RWPE1 (cell line): Measurements from ENCODE around the gene SMTN.
A peak's percentile ranks its signal among the peaks of the same experiment; 100 is the strongest.

ENCODE experiments used
- CTCF ChIA-PET: fragments of 350-600 bp; sonication (Branson Sonifier 250); formaldehyde crosslinking; extraction: SDS; loops from one replicate; lab custom pipeline; 2021; lab: Yijun Ruan, JAX
- POLR2A ChIA-PET: fragments of 400-600 bp; formaldehyde crosslinking; extraction: SDS; loops from one replicate; lab custom pipeline; 2020; ENCODE audit warnings: antibody characterized with exemption; ENCODE audit not compliant: low non-redundant PET; lab: Yijun Ruan, JAX
- DNase-seq: peaks from one replicate; pipeline ENCODE4 v3.0.0; 2012; ENCODE audit warnings: low spot score
- H3K27ac ChIP-seq: fragments of 450-650 bp; 2 replicates; pipeline ENCODE4 v1.5.1; 2017
- TF ChIP-seq, protein P1 (sequence below): fragments of 450-650 bp; conservative IDR thresholded peaks from 2 replicates; pipeline ENCODE4 v1.5.1; 2017; ENCODE audit warnings: low read depth, mild to moderate bottlenecking

Gene SMTN

DNA sequence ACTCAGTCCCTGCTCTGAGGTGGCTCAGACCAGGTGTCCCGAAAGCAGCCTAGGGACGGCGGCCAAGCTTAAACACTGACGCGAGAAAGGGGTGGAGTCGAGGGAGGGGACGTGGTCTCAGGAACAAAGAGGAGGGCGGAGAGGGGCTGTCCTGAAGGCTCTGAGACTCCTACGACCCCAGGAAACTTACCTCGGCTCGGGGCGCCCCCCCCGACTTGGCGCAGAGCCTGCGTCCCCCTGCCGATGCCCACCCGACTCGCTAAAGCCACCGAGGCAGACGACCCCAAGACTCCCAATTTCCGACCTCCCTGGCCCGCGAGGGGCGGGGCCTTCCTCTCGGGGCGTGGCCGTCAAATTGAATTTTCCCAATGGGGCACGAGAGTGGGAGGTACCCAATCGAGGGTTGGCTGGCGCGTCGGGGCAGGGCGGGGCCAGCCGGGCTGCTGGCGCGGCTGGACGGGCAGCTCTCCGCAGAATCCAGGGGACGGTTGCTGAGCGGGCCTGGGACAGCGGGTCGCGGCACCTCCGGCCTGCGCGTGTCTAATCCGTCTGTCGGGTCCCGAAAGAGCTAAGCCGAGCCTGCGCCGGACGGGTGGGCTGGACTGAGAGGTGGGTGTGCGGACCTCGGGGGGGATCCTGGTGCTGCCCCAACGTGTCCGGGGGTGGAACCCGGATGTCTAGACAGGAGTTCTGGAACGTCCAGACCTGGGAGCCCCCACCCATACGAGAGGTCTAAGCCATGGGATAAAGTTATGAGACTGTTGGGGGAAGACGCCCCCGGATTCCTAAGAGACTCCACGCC lies at the start of gene SMTN:
TSS of gene SMTN (plus strand) at position 471 of the 802 bp plus-strand sequence. CDS start 1,941 bp downstream, outside the sequence.
- ChIA-PET POLR2A (interaction anchor here (0.5 to 1.0 kb wide), 5 partner anchors 17 to 264 kb away, joined by 3 to 4 read pairs (median 3); no protein-coding TSS in a partner anchor), CTCF (interaction anchor here (0.6 kb wide), 3 partner anchors 44 to 625 kb away, joined by 3 to 4 read pairs (median 3); no protein-coding TSS in a partner anchor)
- peak; percentile 92 for DNase-seq
- TF ChIP-seq, protein P1, sequence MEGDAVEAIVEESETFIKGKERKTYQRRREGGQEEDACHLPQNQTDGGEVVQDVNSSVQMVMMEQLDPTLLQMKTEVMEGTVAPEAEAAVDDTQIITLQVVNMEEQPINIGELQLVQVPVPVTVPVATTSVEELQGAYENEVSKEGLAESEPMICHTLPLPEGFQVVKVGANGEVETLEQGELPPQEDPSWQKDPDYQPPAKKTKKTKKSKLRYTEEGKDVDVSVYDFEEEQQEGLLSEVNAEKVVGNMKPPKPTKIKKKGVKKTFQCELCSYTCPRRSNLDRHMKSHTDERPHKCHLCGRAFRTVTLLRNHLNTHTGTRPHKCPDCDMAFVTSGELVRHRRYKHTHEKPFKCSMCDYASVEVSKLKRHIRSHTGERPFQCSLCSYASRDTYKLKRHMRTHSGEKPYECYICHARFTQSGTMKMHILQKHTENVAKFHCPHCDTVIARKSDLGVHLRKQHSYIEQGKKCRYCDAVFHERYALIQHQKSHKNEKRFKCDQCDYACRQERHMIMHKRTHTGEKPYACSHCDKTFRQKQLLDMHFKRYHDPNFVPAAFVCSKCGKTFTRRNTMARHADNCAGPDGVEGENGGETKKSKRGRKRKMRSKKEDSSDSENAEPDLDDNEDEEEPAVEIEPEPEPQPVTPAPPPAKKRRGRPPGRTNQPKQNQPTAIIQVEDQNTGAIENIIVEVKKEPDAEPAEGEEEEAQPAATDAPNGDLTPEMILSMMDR, result no peak
- H3K27ac ChIP-seq, result peak within 1 kb of the TSS; percentile 86

DNA sequence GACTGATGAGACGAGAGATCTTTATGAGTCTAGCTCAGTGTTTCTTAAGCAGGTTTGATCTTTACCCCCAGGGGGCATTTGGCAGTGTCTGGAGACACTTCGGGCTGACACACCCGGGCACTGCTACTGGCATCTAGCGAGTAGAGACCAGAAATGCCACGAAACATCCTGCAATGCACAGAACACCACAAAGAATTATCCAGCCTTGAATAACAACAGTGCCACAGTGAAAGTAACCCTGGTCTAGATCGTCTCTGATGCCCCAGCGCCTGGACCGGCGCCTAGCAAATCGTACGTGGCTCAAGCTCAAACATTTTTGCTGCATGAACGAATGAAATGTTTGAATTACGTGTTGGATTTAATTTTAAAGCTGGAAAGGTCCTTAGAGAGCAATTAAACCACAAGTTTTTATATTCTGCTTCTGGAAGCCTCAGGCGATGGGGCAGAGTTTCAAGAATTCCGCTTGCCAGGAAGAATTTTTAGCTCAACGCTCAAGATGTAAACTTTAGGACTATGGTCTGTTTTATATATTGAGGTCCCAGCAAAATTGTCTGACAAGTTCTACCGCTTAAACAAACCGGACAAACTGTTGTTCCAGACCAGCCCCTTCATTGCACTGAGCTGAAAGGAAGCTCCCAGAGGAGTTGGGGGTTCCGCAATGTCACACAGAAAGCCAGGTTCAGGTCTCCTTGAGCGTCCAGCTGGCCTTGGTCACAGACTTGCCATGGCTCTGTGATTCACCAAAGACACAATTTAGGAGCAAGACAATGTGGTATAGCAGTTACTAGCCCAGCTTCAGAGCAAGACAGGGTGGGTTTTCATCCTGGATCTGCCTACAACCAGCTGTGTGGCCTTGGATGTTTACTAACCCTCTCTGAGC lies 44.2 kb upstream of the SMTN start:
- no peak overlapping the region for H3K27ac ChIP-seq
- ChIA-PET POLR2A (no interaction called here), CTCF (interaction anchor here (0.6 to 0.7 kb wide), 2 partner anchors 44 to 305 kb away, joined by 3 to 5 read pairs; no protein-coding TSS in a partner anchor)
- peak; percentile 40 for DNase-seq
- TF ChIP-seq, protein P1, result no peak

DNA sequence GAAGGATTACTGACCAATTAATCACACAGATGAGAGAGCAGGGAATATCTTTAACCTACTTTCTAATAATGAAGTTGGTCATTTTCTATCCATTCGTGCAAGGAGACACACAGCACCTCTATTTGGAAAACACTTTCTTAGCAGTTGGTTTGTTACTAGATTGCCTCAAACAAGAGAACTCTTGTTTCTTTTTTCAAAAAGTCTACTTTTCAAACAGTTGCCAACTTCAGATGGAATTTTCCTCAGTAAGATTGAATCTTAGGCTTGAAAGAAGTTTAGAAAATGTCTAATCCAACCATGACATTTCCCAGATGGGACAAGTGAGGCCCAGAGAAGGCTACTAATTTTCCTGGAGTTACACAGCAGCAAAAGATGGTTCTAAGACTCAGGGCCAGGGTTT lies 42.4 kb upstream of the SMTN start:
- H3K27ac ChIP-seq, result no peak overlapping the region
- TF ChIP-seq, protein P1, result no peak
- POLR2A ChIA-PET, result no interaction called here
- CTCF ChIA-PET, result no interaction called here
- DNase-seq, result no peak

DNA sequence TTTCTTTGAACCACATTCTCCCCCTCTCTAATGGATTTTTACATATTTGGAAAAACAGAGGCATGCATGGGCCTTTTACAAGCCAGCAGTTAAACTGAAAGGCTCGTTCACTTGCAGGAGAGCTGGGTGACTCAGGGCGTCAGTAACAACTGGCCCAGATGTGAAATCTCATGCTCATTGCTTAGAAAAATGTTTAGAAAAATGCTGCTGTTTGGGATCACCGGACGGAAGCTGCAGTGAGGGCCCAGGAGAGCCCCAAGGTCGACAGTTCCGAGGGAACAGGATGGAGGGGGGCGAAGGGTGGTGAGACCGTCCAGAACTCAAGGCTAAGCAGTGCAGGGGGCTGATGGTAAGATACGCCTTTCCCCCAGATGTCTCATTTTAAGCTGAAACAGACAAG lies 41.7 kb upstream of the SMTN start:
- H3K27ac ChIP-seq, result no peak overlapping the region
- ChIA-PET CTCF (no interaction called here), POLR2A (no interaction called here)
- TF ChIP-seq, protein P1, result no peak
- no peak for DNase-seq

DNA sequence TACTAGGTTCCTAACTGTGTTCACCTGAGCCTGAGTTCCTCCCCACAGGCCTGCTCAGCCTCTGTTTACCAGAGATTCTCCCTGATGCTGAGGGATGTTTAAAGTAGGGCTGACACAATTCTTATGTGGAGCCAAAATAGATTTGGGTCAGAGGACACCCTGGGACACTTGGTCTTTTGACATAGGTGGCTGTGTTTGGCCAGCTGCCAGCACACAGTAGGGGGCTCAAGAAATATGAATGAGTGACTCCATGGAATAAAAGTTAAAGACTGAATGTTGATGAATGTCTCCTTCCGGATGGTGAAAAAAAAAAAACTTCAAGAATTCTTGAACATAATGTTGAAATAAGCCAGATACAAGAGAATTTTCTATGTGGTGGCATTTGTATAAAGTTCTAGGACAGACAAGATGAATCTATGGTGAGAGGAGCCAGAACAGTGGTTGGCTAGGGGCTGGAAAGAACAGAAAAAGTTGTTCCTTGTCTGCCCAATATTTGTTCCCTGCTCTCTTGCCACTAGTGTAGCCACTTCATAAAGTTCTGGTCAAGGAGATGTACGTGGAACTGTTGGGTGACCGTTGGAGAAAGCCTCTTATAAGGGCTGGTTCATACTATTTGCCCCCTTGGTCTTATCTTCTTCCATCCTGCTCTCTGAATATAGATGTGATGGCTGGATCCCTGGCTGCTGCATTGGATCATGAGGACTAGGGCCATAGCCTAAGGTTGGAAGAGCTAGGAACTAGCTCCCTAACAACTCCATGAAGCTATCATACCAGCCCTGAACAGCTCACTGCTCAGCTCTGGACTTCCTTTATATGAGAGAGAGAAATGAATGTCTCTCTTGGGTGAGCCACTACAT lies 40.3 kb upstream of the SMTN start:
- DNase-seq, result no peak
- TF ChIP-seq, protein P1, result no peak
- CTCF ChIA-PET, result no interaction called here
- H3K27ac ChIP-seq, result no peak overlapping the region
- POLR2A ChIA-PET, result no interaction called here
